Neural progenitor cell (in vitro differentiated cells): ENCODE results near the gene APOC3.

Experiments used
- EZH2 ChIP-seq: fragments of 200-600 bp; sonication (generic); IDR thresholded peaks from 2 replicates; pipeline ENCODE4 v1.6.1; 2017; ENCODE audit warnings: antibody characterized with exemption, mild to moderate bottlenecking, moderate library complexity
- EZH2phosphoT487 ChIP-seq: fragments of 200-600 bp; sonication (generic); IDR thresholded peaks from 2 replicates; pipeline ENCODE4 v1.6.1; 2017; ENCODE audit warnings: antibody characterized with exemption
- TF ChIP-seq, protein P1 (sequence below): fragments of 200-600 bp; sonication (generic); IDR thresholded peaks from 2 replicates; pipeline ENCODE4 v1.5.1; 2017; ENCODE audit warnings: antibody characterized with exemption, mild to moderate bottlenecking

GRCh38 chr11:116787786-116788486 is 41.8 kb upstream of the APOC3 start, which contains the start of gene ZPR1:
- TF ChIP-seq, protein P1, sequence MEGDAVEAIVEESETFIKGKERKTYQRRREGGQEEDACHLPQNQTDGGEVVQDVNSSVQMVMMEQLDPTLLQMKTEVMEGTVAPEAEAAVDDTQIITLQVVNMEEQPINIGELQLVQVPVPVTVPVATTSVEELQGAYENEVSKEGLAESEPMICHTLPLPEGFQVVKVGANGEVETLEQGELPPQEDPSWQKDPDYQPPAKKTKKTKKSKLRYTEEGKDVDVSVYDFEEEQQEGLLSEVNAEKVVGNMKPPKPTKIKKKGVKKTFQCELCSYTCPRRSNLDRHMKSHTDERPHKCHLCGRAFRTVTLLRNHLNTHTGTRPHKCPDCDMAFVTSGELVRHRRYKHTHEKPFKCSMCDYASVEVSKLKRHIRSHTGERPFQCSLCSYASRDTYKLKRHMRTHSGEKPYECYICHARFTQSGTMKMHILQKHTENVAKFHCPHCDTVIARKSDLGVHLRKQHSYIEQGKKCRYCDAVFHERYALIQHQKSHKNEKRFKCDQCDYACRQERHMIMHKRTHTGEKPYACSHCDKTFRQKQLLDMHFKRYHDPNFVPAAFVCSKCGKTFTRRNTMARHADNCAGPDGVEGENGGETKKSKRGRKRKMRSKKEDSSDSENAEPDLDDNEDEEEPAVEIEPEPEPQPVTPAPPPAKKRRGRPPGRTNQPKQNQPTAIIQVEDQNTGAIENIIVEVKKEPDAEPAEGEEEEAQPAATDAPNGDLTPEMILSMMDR = no peak
- no peak for TF ChIP-seq EZH2
- TF ChIP-seq EZH2phosphoT487 = no peak
